Omental fat pad (tissue), 4 donors: ENCODE data around the gene RAC3. TPM values are rescaled to one million over a fixed set of nuclear protein-coding genes. Genes with fewer than 3 reads are reported as not detected.

Source experiments
- ATAC-seq: fragments of 150-250 bp; one replicate; pipeline ENCODE4 v1.9.1; 2016; ENCODE audit warnings: mild to moderate bottlenecking, moderate library complexity; ENCODE audit not compliant: low FRiP score
- DNase-seq: peaks from one replicate; pipeline ENCODE4 v3.0.0-alpha.2; 2019; ENCODE audit warnings: low spot score
- CTCF ChIP-seq, 3 donors: fragments of 450-650 bp; IDR thresholded peaks; one replicate each; pipeline ENCODE4 v1.5.1; 2016 to 2017; ENCODE audit warnings: antibody characterized with exemption in 3 of 3, mild to moderate bottlenecking in 3 of 3, moderate library complexity in 2 of 3
- total RNA-seq, 4 donors: library from RNA; depleted of rRNA; stranded (reverse); fragments of >200 nt; gene quantifications; one replicate each; pipeline ENCODE4 v1.1.0, GENCODE V29; 2016

RAC3 gene
- total RNA-seq, 4 donors from 2014 or later: 7.9 to 25.1 (median 12.0) TPM

- ATAC-seq (no peak), DNase-seq (no peak)
- no peak for TF ChIP-seq CTCF (IDR thresholded peaks at IDR 0.05)
Observed at GRCh38 chr17:82045936-82046484, 14.5 kb downstream of the RAC3 start.

GRCh38 chr17:82046903-82047302 is 15.4 kb downstream of the RAC3 start:
- ATAC-seq (no peak), DNase-seq (no peak)
- no peak for TF ChIP-seq CTCF (IDR thresholded peaks at IDR 0.05)

GRCh38 chr17:82047379-82047778 is 15.9 kb downstream of the RAC3 start:
- no peak for DNase-seq
- ATAC-seq: no peak
- no peak for TF ChIP-seq CTCF (IDR thresholded peaks at IDR 0.05)

- ATAC-seq: no peak
- DNase-seq: no peak
- TF ChIP-seq CTCF (IDR thresholded peaks at IDR 0.05): no peak
Observed at GRCh38 chr17:82047914-82048570, 16.6 kb downstream of the RAC3 start.

GRCh38 chr17:82048571-82048971 is 17.1 kb downstream of the RAC3 start:
- DNase-seq (no peak), ATAC-seq (no peak)
- no peak for TF ChIP-seq CTCF (IDR thresholded peaks at IDR 0.05)

- DNase-seq (no peak), ATAC-seq (no peak)
- TF ChIP-seq CTCF (IDR thresholded peaks at IDR 0.05): no peak
Observed at GRCh38 chr17:82049106-82049505, 17.6 kb downstream of the RAC3 start.

- no peak for ATAC-seq
- TF ChIP-seq CTCF (IDR thresholded peaks at IDR 0.05): no peak
Observed at GRCh38 chr17:82049521-82049971, 18.1 kb downstream of the RAC3 start.

More at GRCh38 chr17:82049521-82049971, 18.1 kb downstream of the RAC3 start:
- DNase-seq: no peak
